Measurements from ENCODE around the gene HOXB5.

The HOXB5 gene

GRCh38 chr17:48565925-48566710, 27.5 kb downstream of the HOXB5 start:
- no peak overlapping the region for H3K4me3 ChIP-seq (ENCODE audit: low read depth, low read length)
- H3K36me3 ChIP-seq, result no peaks in the 10 kb centered on the region
- H3K9me3 ChIP-seq, result no peaks in the 10 kb centered on the region
- TF ChIP-seq CTCF (IDR thresholded peaks at IDR 0.05; ENCODE audit: low read depth, low read length), result no peak
- no peaks in the 10 kb centered on the region for H3K4me1 ChIP-seq
- DNase-seq, result no peak
- H3K27me3 ChIP-seq, result peaks cover 99% of the 10 kb centered on the region

- TF ChIP-seq CTCF (IDR thresholded peaks at IDR 0.05; ENCODE audit: low read depth, low read length), result no peak
- Histone ChIP-seq H3K4me1 (no peaks in the 10 kb centered on the region), H3K4me3 (ENCODE audit: low read depth, low read length) (no peak overlapping the region), H3K36me3 (no peaks in the 10 kb centered on the region), H3K9me3 (no peaks in the 10 kb centered on the region), H3K27me3 (peaks cover 99% of the 10 kb centered on the region)
- DNase-seq, result no peak
These were observed 28.5 kb downstream of the HOXB5 start for GRCh38 chr17:48565022-48565554.

- H3K27me3 ChIP-seq, result peaks cover 99% of the 10 kb centered on the region
These were observed 29.2 kb downstream of the HOXB5 start for GRCh38 chr17:48564188-48565021.

GRCh38 chr17:48563867-48564187, 29.8 kb downstream of the HOXB5 start:
- TF ChIP-seq CTCF (IDR thresholded peaks at IDR 0.05; ENCODE audit: low read depth, low read length), result no peak
- H3K27me3 ChIP-seq, result peaks cover 99% of the 10 kb centered on the region
- no peaks in the 10 kb centered on the region for H3K9me3 ChIP-seq
- no peak for DNase-seq
- no peaks in the 10 kb centered on the region for H3K36me3 ChIP-seq
- H3K4me3 ChIP-seq (ENCODE audit: low read depth, low read length), result no peak overlapping the region
- no peaks in the 10 kb centered on the region for H3K4me1 ChIP-seq

More at GRCh38 chr17:48564188-48565021, 29.2 kb downstream of the HOXB5 start:
- Histone ChIP-seq H3K4me3 (ENCODE audit: low read depth, low read length) (no peak overlapping the region), H3K9me3 (no peaks in the 10 kb centered on the region), H3K4me1 (no peaks in the 10 kb centered on the region), H3K36me3 (no peaks in the 10 kb centered on the region)
- DNase-seq, result no peak
- no peak for TF ChIP-seq CTCF (IDR thresholded peaks at IDR 0.05; ENCODE audit: low read depth, low read length)

- peaks cover 99% of the 10 kb centered on the region for H3K27me3 ChIP-seq
- DNase-seq, result no peak
- no peaks in the 10 kb centered on the region for H3K4me1 ChIP-seq
These were observed 30.2 kb downstream of the HOXB5 start for GRCh38 chr17:48563385-48563838.

More at GRCh38 chr17:48563385-48563838, 30.2 kb downstream of the HOXB5 start:
- no peak overlapping the region for H3K4me3 ChIP-seq (ENCODE audit: low read depth, low read length)
- no peak for TF ChIP-seq CTCF (IDR thresholded peaks at IDR 0.05; ENCODE audit: low read depth, low read length)
- no peaks in the 10 kb centered on the region for H3K9me3 ChIP-seq
- H3K36me3 ChIP-seq, result no peaks in the 10 kb centered on the region

Measured in BE2C (cell line).